Right lobe of liver (tissue), 4 donors: ENCODE data around the gene GALNT1.

Source experiments
- CTCF ChIP-seq, 4 donors: fragments of 200-600 bp in 3 of 4; fragments of 450-650 bp in 1 of 4; IDR thresholded peaks; one replicate each; pipeline versions ENCODE4 v1.5.1 to v1.8.0; 2016 to 2022; ENCODE audit warnings: antibody characterized with exemption in 4 of 4, mild to moderate bottlenecking in 2 of 4
- POLR2A ChIP-seq: fragments of 450-650 bp; IDR thresholded peaks from one replicate; pipeline ENCODE4 v1.6.1; 2017; ENCODE audit warnings: antibody characterized with exemption, mild to moderate bottlenecking
- donor health status: DM: no; HTN: no; CAD: no.
- donor health status: DM: no; HTN: no; CAD: no.
- donor health status: DM: no; HTN: yes; CAD: no.

GRCh38 chr18:35533916-35534405, 47.6 kb upstream of the GALNT1 start:
- TF ChIP-seq POLR2A (no peak), CTCF (IDR thresholded peaks at IDR 0.05) (no peak)
